Activated naive CD8-positive, alpha-beta T cell treated with anti-CD3 and anti-CD28 coated beads, Interleukin-2, amount 50 U/mL, for 24 hours (primary cell): ENCODE measurements around the gene MVB12B.
A peak's percentile ranks its signal among the peaks of the same experiment; 100 is the strongest.

Experiments
- ATAC-seq: fragments of 150-1000 bp; cut with Tn5 transposase; one replicate; pipeline ENCODE4 v1.10.0; 2021
- DNase-seq: peaks from one replicate; pipeline ENCODE4 v3.0.0; 2021
- H3K27ac Mint-ChIP-seq: one replicate; pipeline ENCODE4 v1.8.0; 2021; ENCODE audit warnings: mild to moderate bottlenecking, mixed read lengths
- H3K27me3 Mint-ChIP-seq: one replicate; pipeline ENCODE4 v1.8.0; 2021; ENCODE audit warnings: mixed read lengths
- H3K36me3 Mint-ChIP-seq: one replicate; pipeline ENCODE4 v1.8.0; 2021; ENCODE audit warnings: low read depth, mixed read lengths
- H3K4me1 Mint-ChIP-seq: one replicate; pipeline ENCODE4 v1.8.0; 2021; ENCODE audit warnings: mixed read lengths
- H3K4me3 Mint-ChIP-seq: one replicate; pipeline ENCODE4 v1.8.0; 2021; ENCODE audit warnings: mild to moderate bottlenecking, moderate library complexity, mixed read lengths
- H3K9me3 Mint-ChIP-seq: one replicate; pipeline ENCODE4 v1.8.0; 2021; ENCODE audit warnings: mixed read lengths

Gene MVB12B

DNA sequence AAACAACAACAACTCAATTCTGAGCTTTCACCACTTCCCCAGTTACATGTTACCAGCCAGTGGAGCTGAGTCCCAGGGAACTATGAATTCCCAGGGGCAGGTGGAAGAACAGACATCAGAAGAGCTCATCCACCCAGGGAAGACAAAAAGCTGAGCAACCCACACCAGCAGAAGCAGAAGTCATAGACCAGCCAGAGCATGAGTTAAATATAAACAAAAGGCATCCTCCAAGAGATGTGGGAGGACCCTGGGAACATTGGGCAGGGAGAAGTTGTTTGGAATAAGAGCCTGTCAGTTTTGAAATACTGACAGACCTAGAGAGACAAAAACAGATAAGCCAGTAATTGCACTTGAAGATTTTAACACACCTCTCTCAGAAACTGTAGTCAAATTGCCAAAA, 184.8 kb downstream of the MVB12B start:
- H3K27me3 Mint-ChIP-seq, result peaks cover 44% of the 10 kb centered on the region
- H3K9me3 Mint-ChIP-seq, result no peaks in the 10 kb centered on the region
- ATAC-seq (no peak), DNase-seq (no peak)
- H3K36me3 Mint-ChIP-seq, result no peaks in the 10 kb centered on the region
- no peak overlapping the region for H3K27ac Mint-ChIP-seq
- H3K4me1 Mint-ChIP-seq, result peaks cover 1% of the 10 kb centered on the region
- no peak overlapping the region for H3K4me3 Mint-ChIP-seq

DNA sequence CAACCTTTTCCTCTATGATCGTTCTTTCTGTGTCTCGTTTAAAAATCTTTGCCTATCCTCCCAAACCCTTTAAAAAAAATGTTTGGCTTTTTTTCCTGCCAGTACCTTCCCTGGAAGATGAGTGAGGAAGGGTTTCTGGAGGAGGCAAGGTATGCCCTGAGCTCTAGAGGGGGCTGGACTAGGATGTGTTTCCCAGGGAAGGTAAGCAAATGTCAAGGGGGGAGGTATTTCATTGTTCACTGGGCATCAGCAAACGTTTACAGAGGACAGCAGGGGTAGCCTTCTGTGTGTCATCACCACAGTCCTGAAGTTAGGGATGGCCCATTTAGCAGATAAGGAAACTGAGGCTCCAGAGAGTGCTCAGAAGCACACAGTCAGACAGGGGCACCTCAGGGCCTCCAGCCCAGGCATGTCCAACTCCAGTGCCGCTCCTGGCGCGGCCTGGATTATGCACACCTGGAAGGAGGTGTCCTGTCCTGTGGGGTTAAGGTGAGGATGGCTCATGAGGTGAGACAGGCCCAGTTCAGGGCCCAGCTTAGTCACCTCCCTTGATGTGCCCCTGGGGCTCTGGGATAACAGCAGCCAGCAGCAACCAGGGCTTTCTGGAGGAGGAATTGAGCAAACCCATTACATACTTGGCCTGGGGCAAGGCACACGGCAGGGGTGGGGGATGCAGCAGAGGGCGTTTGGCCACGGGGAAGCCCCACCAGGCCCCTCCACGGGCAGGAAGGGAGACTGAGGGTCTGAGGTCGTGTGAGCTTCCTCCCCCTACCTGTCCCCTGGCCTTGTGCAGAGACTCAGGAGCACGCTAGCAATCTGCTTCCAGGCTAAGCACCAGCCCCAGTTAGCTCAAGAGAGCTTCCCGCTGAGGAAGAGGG, 186.8 kb downstream of the MVB12B start:
- Mint-ChIP-seq H3K4me3 (no peak overlapping the region), H3K9me3 (no peaks in the 10 kb centered on the region), H3K27me3 (peaks cover 61% of the 10 kb centered on the region), H3K36me3 (no peaks in the 10 kb centered on the region), H3K4me1 (peaks cover 21% of the 10 kb centered on the region), H3K27ac (no peak overlapping the region)
- DNase-seq (no peak), ATAC-seq (no peak)

DNA sequence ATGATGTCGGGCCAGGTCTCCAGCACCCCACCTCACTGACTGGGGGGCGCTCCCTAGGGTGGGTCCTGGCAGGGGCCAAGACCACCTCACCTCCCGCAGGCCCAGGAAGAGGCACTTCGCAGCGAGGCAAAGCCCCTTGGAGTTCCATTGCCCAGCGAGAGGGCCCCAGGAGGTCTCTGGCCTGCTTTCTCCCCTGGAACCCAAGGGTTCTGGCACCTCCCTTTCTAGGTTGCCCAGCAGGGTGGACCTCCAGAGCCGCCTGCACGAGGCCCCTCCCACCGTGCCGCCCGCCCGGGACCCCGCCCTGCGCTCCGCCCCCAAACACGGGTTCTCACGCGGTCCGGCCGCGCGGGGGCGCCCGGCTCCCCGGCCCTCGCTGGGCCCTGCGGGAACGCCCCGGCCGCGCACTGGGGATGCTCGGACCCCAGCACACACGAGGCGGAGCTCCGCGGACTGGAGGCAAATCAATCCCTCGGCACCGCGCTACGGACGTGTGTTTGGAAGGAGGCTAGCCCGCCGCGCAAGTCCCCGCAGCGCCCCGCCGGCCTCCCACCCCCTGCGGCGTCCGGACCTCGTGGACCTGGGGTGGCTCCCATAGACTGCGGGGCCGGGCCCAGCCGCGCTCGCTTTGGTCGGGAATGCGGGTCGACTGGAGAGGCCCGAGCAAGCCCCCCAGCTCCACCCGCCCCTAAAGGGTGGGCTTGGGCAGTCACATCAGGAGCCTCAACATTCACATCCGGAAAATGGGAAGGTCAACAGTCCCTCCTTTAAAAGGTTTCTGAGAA, 187.6 kb downstream of the MVB12B start:
- Mint-ChIP-seq H3K36me3 (no peaks in the 10 kb centered on the region), H3K4me3 (no peak overlapping the region), H3K9me3 (no peaks in the 10 kb centered on the region), H3K4me1 (peaks cover 30% of the 10 kb centered on the region), H3K27ac (no peak overlapping the region), H3K27me3 (peaks cover 69% of the 10 kb centered on the region)
- DNase-seq (peak; percentile 77), ATAC-seq (peak; percentile 45)

DNA sequence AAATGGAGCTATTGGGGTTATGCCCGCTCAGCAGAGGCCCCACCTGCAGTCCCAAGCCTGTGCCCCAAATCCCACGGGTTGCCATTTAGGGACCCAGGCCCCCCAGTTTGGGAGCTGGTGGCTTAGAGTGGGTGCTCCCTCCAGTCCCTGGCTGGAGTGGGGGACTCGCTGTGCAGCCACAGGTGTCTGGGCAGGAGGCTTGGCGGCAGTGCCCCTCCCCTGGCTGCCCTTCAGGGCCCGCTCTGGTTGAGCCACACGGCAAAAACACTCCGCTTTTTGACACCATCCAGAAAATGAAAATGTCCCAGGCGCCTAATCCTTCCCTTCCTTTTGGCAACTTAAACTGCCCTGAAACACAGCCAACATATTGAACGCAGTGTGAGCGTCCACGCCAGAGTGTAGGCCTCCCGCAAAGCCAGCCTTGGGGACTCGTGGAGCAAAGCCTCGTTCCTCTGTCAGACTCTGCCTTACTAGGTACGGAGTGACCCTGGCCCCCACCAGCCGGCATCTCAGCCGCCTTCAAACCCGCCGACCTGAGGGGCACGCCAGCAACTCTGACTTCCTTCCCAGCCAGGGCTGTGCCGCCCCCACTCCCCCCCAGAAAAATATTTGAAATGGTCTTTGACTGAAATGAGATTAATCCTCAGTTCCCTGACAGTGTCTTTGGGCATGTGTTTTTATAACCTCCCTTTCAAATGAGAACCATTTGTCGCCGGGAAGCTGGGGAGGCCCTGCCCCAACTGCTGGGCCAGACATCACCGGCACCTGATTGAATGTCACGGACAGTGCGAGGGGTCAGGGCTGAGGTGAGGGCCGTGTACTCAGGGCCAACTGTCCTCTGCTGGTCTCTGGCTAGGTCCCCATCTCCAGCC, 188.6 kb downstream of the MVB12B start:
- H3K36me3 Mint-ChIP-seq, result no peaks in the 10 kb centered on the region
- H3K27me3 Mint-ChIP-seq, result peaks cover 69% of the 10 kb centered on the region
- ATAC-seq, result no peak
- peaks cover 36% of the 10 kb centered on the region for H3K4me1 Mint-ChIP-seq
- no peak overlapping the region for H3K4me3 Mint-ChIP-seq
- no peak overlapping the region for H3K27ac Mint-ChIP-seq
- H3K9me3 Mint-ChIP-seq, result no peaks in the 10 kb centered on the region
- no peak for DNase-seq

DNA sequence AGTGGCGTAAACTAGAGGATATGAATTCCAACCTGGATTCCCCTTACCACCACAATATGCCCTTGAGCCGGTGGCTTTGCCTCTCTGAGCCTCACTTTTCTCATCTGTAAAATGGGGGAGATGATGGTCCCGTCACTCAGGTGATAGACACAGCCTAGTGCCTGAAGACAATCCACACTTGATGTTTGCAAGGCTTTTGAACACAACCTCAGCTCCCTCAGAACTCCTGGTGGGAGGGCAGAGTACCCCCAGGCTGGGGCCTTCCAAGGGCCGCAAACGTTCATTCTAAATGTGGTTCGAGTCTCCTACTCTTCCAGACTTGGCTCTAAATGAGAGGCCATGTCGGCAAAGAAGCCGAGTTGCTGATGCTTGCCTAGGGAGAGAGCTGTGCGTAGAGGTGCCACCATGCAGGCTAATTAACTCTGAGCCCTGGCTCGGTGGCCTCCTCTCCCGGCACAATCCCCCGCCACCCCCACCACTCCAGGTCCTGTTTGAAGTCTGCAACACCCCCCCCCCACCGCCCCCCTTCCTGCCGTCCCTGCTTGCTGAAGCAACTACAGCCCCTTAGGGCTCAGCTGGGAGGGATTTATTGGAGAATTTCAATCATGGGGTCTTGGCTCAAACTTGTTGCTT, 189.4 kb downstream of the MVB12B start:
- Mint-ChIP-seq H3K9me3 (no peaks in the 10 kb centered on the region), H3K27me3 (peaks cover 70% of the 10 kb centered on the region), H3K4me3 (peak overlapping the region; percentile 71)

DNA sequence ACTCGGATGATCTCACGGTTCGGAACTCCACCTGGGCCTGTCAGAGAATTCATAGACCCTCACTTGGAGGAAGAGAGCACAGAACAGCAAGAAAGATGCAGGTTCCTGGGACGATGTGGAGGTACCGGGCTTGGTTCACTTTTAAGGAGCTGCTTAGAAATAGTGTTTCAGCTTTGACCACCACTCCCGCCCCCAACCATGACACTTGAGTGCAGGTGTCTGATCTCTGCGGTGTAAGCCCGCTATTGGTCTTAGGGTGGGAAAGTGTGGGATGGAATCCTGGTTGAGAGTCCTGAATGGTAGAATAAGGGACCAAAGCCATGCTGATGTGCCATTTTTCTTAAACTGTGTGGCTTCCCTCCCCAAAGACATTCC, 189.9 kb downstream of the MVB12B start:
- no peak for DNase-seq
- Mint-ChIP-seq H3K4me1 (peaks cover 36% of the 10 kb centered on the region), H3K36me3 (no peaks in the 10 kb centered on the region), H3K9me3 (no peaks in the 10 kb centered on the region), H3K4me3 (peak overlapping the region; percentile 71), H3K27ac (peak overlapping the region; percentile 53), H3K27me3 (peaks cover 70% of the 10 kb centered on the region)
- no peak for ATAC-seq

More for the DNA sequence above, 189.4 kb downstream of the MVB12B start:
- Mint-ChIP-seq H3K27ac (no peak overlapping the region), H3K36me3 (no peaks in the 10 kb centered on the region), H3K4me1 (peaks cover 36% of the 10 kb centered on the region)
- DNase-seq (no peak), ATAC-seq (no peak)

DNA sequence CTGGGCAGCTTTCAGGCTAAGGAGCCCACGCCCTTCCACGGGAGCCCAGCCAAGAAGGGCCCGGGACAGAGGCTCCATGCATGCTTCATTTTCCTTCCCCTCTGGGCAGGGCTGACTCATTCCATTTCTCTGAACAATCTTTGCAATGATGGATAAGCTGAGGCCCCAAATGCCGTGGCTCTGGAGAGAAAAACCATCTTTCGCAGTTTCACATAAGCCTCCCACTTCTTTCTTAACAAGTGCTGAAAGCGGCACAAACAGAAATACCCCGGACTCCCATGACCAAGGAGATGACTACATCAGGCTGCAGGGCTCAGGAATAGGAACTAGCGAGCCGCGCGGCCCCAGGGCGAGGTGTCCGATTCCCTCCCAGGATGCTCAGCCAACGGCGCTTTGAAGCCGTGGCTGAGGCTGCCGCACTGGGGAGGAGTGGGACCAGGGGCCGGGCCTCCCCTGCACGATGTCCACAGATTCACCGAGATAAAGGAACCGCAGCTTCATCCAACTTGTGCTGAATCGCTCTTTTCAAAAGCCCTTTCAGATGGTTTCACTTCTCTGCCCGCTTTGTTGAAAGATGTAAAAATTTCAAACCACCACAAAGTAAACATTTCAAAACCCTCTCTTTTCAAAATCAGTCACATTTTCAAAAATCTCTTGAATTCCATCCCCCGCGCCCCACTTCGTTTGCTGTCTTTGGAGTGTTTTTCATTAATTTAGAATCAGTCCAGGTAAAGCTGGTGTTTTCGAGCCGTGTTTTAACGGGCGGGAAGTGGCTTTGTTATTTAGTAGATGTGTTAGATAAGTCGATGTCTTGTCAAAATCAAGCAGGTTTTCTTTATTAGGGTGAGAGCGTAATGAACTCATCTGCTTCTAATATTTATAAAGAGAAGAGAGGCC, 190.6 kb downstream of the MVB12B start:
- peak overlapping the region; percentile 53 for H3K27ac Mint-ChIP-seq

DNA sequence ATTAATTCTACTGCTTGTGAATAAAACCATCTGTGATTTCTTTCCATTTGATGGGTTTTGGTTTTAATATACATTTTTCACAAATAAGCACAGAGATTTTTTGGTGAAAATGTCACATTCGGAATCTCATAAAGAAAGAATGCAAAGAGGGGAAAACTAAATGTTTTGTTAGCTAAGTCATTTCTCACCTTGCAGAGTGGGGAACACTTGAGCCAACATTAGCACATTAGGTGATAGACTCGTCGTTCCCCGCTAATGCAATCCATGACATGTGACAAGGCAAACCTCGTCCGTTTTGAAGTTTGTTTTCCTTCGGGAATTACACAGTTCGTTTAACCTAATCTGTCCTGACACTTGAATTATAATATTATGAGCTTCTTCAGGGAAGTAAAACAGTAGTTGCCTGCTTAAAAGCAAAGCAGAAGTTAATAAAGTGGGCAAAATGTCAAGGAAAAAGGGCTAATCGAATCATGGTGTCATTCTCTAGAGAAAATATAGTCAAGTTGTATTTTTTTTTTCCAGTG, 191.3 kb downstream of the MVB12B start:
- Mint-ChIP-seq H3K4me1 (peaks cover 40% of the 10 kb centered on the region), H3K27ac (peak overlapping the region; percentile 53), H3K36me3 (no peaks in the 10 kb centered on the region), H3K9me3 (no peaks in the 10 kb centered on the region), H3K4me3 (peak overlapping the region; percentile 71), H3K27me3 (peaks cover 62% of the 10 kb centered on the region)
- ATAC-seq (no peak), DNase-seq (no peak)

More for the DNA sequence above, 190.6 kb downstream of the MVB12B start:
- ATAC-seq (peak; percentile 82), DNase-seq (peak; percentile 59)
- H3K36me3 Mint-ChIP-seq, result no peaks in the 10 kb centered on the region
- peaks cover 65% of the 10 kb centered on the region for H3K27me3 Mint-ChIP-seq
- peak overlapping the region; percentile 71 for H3K4me3 Mint-ChIP-seq
- peaks cover 36% of the 10 kb centered on the region for H3K4me1 Mint-ChIP-seq
- H3K9me3 Mint-ChIP-seq, result no peaks in the 10 kb centered on the region

DNA sequence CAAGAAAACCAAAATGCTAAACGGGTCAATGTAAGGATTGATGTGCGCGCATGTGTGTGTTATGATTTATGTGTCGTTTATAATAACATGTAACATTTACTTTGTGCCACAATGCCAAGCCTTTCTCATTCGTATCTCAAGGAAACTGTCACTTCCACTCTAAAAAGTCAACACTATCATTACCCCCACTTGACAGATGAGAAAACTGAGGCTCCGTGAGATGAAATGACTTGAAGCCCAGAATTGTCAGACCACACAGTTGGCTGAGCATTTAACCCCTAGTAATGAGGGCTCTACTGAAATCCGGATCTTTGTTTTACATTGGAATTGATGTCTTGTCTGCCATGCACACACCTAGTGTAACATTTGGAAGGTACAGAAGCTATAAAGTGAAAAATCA, 192.1 kb downstream of the MVB12B start:
- ATAC-seq, result no peak
- Mint-ChIP-seq H3K9me3 (no peaks in the 10 kb centered on the region), H3K36me3 (no peaks in the 10 kb centered on the region), H3K4me1 (peaks cover 49% of the 10 kb centered on the region), H3K27ac (no peak overlapping the region), H3K27me3 (peaks cover 62% of the 10 kb centered on the region), H3K4me3 (no peak overlapping the region)
- no peak for DNase-seq

DNA sequence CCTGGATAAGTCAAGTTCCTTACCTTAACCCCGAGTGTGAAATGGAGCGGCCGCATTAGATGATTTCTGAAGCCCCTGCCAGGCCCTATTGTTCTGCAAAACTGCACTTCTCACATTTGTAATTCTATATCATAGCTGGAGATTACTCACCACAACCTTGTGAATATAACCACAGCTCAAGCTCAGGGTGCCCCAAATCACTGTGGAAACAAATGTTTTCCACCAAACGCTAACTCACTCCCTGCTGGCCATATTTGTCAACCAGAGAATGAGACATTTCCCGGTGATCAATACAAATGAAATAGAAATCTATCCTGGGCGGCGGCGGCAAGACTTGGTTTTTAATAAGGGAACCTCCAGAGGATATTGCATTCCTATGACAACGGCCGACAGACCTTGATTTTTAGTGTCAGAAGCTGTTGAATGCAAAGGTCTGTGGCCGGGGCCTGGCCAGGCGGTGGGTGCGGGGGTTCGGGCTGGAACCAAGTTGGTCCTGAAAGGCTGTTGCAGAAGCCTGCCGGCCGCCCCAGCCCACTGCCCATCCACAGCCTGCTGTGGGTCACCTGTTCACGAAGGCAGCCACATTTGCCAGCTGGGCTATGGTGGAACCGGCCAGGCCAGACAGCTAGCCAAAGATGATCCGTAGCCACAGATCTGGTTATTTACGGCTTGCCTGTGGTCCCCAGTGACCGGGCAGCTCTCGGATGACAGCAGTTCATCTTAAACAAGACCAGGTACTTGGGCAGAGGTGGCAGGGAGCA, 193.2 kb downstream of the MVB12B start:
- peaks cover 61% of the 10 kb centered on the region for H3K27me3 Mint-ChIP-seq
- DNase-seq, result no peak
- H3K9me3 Mint-ChIP-seq, result no peaks in the 10 kb centered on the region
- H3K36me3 Mint-ChIP-seq, result no peaks in the 10 kb centered on the region
- peak; percentile 21 for ATAC-seq
- H3K27ac Mint-ChIP-seq, result no peak overlapping the region
- peaks cover 54% of the 10 kb centered on the region for H3K4me1 Mint-ChIP-seq
- H3K4me3 Mint-ChIP-seq, result no peak overlapping the region

DNA sequence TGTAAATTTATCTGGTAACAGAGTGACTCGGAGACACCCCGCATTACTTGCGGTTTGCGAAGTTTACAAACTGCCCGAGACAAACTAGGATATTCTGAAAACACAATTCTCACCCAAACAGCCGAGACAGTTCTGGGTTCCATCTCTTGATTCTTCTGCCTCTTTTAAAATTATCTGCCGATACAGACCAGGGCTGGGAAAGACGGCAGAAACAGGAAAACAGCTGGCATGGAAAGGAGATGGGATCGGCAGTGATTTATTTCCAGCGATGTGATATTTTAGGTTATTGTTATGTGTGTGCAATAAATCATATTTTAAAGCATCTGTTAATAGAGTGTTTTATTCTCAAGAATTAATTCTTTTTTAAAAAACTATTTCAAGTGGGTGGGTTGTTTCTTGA, 193.8 kb downstream of the MVB12B start:
- DNase-seq (no peak), ATAC-seq (no peak)
- Mint-ChIP-seq H3K36me3 (no peaks in the 10 kb centered on the region), H3K27ac (no peak overlapping the region), H3K27me3 (peaks cover 63% of the 10 kb centered on the region), H3K9me3 (no peaks in the 10 kb centered on the region), H3K4me3 (no peak overlapping the region), H3K4me1 (peaks cover 58% of the 10 kb centered on the region)

DNA sequence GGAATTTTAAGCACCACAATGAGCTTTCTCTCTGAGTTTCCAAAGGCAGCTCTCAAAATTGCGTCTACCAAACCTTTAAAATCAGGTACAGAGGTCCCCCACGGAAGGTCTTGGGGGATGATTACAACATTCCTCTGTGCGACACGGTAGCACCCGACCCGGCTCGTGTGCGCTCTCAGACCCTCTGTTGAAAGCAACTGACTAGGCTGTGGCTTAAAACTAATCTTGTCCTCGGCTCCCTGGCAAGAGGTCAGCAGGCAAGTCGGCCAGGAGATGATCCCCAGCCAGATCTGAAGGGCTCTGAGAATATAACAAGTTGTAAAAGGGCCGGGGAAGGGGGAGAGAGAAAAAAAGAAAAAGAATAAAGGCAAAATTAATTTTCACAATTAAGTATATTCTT, 194.5 kb downstream of the MVB12B start:
- H3K4me1 Mint-ChIP-seq, result peaks cover 58% of the 10 kb centered on the region

More for the DNA sequence above, 194.5 kb downstream of the MVB12B start:
- H3K27me3 Mint-ChIP-seq, result peaks cover 62% of the 10 kb centered on the region
- H3K4me3 Mint-ChIP-seq, result no peak overlapping the region
- no peaks in the 10 kb centered on the region for H3K9me3 Mint-ChIP-seq
- H3K36me3 Mint-ChIP-seq, result no peaks in the 10 kb centered on the region
- no peak for DNase-seq
- H3K27ac Mint-ChIP-seq, result no peak overlapping the region
- no peak for ATAC-seq
